HepG2 (cell line): Measurements from ENCODE around the gene KHNYN. TPM values are rescaled to one million over a fixed set of nuclear protein-coding genes. Genes with fewer than 3 reads are reported as not detected.

ENCODE experiments used
- ATF7-NPFF ChIP-seq: sonication (generic); formaldehyde crosslinking; IDR thresholded peaks from 2 replicates; pipeline ENCODE4 v1.8.1; 2023; ENCODE audit warnings: mild to moderate bottlenecking, low read depth, missing genetic modification reagents, moderate library complexity
- FOXA3 ChIP-seq: IDR thresholded peaks from 2 replicates; pipeline ENCODE4 v1.6.1; 2016; ENCODE audit warnings: missing genetic modification reagents, missing compliant biosample characterization
- GATAD1 ChIP-seq: IDR thresholded peaks from 2 replicates; pipeline ENCODE4 v1.6.1; 2016; ENCODE audit warnings: missing genetic modification reagents, missing compliant biosample characterization
- GTF3A ChIP-seq: sonication (generic); formaldehyde crosslinking; conservative IDR thresholded peaks from 2 replicates; pipeline ENCODE4 v1.4.0; 2020; ENCODE audit warnings: mild to moderate bottlenecking, missing genetic modification reagents
- JUNB ChIP-seq: sonication (generic); formaldehyde crosslinking; IDR thresholded peaks from 2 replicates; pipeline ENCODE4 v1.8.0; 2022; ENCODE audit warnings: missing genetic modification reagents, mild to moderate bottlenecking, borderline replicate concordance
- MED13 ChIP-seq: sonication (generic); formaldehyde crosslinking; IDR thresholded peaks from 2 replicates; pipeline ENCODE4 v1.5.0; 2020; ENCODE audit warnings: missing genetic modification reagents
- NFKB2 ChIP-seq: sonication (generic); formaldehyde crosslinking; IDR thresholded peaks from 2 replicates; pipeline ENCODE4 v1.4.0; 2020; ENCODE audit warnings: missing genetic modification reagents, borderline replicate concordance
- SMAD9 ChIP-seq: sonication (generic); formaldehyde crosslinking; IDR thresholded peaks from 2 replicates; pipeline ENCODE4 v1.5.1; 2020; ENCODE audit warnings: mild to moderate bottlenecking, missing genetic modification reagents
- TBX3 ChIP-seq: fragments of 450-650 bp; IDR thresholded peaks from 2 replicates; pipeline ENCODE4 v1.6.1; 2017; ENCODE audit warnings: antibody characterized with exemption, mild to moderate bottlenecking, inconsistent platforms, borderline replicate concordance
- TMF1 ChIP-seq: sonication (generic); formaldehyde crosslinking; IDR thresholded peaks from 2 replicates; pipeline ENCODE4 v1.8.1; 2022; ENCODE audit warnings: low read depth, missing genetic modification reagents
- ZNF136 ChIP-seq: sonication (generic); formaldehyde crosslinking; IDR thresholded peaks from 2 replicates; pipeline ENCODE4 v1.8.1; 2022; ENCODE audit warnings: low read depth, mild to moderate bottlenecking, moderate library complexity, missing genetic modification reagents
- ZNF446 ChIP-seq: sonication (generic); formaldehyde crosslinking; IDR thresholded peaks from 2 replicates; pipeline ENCODE4 v1.5.0; 2020; ENCODE audit warnings: mild to moderate bottlenecking, missing genetic modification reagents
- ZNF619 ChIP-seq: sonication (generic); formaldehyde crosslinking; IDR thresholded peaks from 2 replicates; pipeline ENCODE4 v1.4.0; 2020; ENCODE audit warnings: mild to moderate bottlenecking, missing genetic modification reagents
- ZNF816 ChIP-seq: sonication (generic); formaldehyde crosslinking; IDR thresholded peaks from 2 replicates; pipeline ENCODE4 v1.8.0; 2022; ENCODE audit warnings: missing genetic modification reagents, mild to moderate bottlenecking, borderline replicate concordance
- ZSCAN30 ChIP-seq: sonication (generic); formaldehyde crosslinking; IDR thresholded peaks from 2 replicates; pipeline ENCODE4 v1.5.0; 2020; ENCODE audit warnings: mild to moderate bottlenecking, missing genetic modification reagents
- polyA plus RNA-seq, 8 experiments: library from polyadenylated mRNA; depleted of rRNA in 3 of 8; stranded (reverse) in 7 of 8; unstranded in 1 of 8; fragments of >200 nt; fragmentation: Illumina TruSeq in 4 of 8; extraction: Trizol in 4 of 8; gene quantifications; 2 replicates each; pipeline versions ENCODE4 v1.2.1 to v1.2.3, GENCODE V29; 2011 to 2016; ENCODE audit warnings: low read depth in 4 of 8, missing spikeins in 1 of 8, mixed read lengths in 1 of 8; ENCODE audit not compliant: insufficient read depth in 1 of 8
- total RNA-seq, 5 experiments: library from RNA; depleted of rRNA; stranded (reverse); fragments of >200 nt; fragmentation: Illumina TruSeq; extraction: Trizol; gene quantifications; 2 replicates each; pipeline ENCODE4 v1.2.3, GENCODE V29; 2016; ENCODE audit warnings: low read depth in 1 of 5
- TF ChIP-seq, protein P1 (sequence below): sonication (generic); formaldehyde crosslinking; IDR thresholded peaks from 2 replicates; pipeline ENCODE4 v1.9.0; 2021; ENCODE audit warnings: mild to moderate bottlenecking, missing genetic modification reagents
- TF ChIP-seq, protein P2 (sequence below): sonication (generic); formaldehyde crosslinking; IDR thresholded peaks from 2 replicates; pipeline ENCODE4 v1.8.0; 2022; ENCODE audit warnings: missing genetic modification reagents, low read depth, mild to moderate bottlenecking, borderline replicate concordance
- TF ChIP-seq, protein P3 (sequence below): sonication (generic); formaldehyde crosslinking; IDR thresholded peaks from 2 replicates; pipeline ENCODE4 v1.4.0; 2020; ENCODE audit warnings: mild to moderate bottlenecking, missing genetic modification reagents, borderline replicate concordance
- TF ChIP-seq, protein P4 (sequence below): sonication (generic); formaldehyde crosslinking; IDR thresholded peaks from 2 replicates; pipeline ENCODE4 v1.4.0; 2020; ENCODE audit warnings: missing genetic modification reagents

Gene KHNYN
- total and polyA plus RNA-seq, 2 of the 13 experiments (the other 11 are each of a cell fraction or from before 2014, with no cell fraction given): 52.8 to 75.7 TPM

DNA sequence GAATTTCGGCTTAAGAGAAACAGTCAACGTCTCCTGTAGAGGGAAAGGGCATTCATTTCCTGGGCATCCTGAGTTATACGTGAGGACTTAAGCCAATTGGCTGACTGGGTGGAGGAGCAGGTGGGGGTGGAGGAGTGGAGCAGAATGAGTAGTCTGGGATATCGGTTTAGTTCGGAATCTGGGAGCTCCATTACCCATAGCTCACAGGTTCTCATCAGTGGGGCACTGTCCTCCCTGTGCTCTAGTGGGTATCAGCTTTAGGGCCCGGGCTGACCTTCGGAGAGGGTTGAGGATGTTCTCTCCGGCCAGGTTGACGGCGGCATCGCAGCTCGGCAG lies 12.1 kb downstream of the KHNYN start (continued):
- TF ChIP-seq ZNF136 (no peak), ZNF816 (CRISPR knock-in tag) (0 out of 2 replicates have a peak, but pooled peaks have one; percentile 95), ZSCAN30 (no peak), GTF3A (CRISPR knock-in tag) (peak; percentile 83; the same call in 1 of the 2 replicates), GATAD1 (CRISPR knock-in tag) (no peak), TBX3 (no peak), JUNB (CRISPR knock-in tag) (no peak), NFKB2 (CRISPR knock-in tag) (no peak), ZNF446 (no peak), TMF1 (CRISPR knock-in tag) (no peak; the same call in 1 of the 2 replicates), MED13 (CRISPR knock-in tag) (no peak), FOXA3 (CRISPR knock-in tag) (no peak), SMAD9 (CRISPR knock-in tag) (peak; percentile 70; the same call in 1 of the 2 replicates), ATF7-NPFF (CRISPR knock-in tag) (no peak), ZNF619 (CRISPR knock-in tag) (no peak)
- TF ChIP-seq, protein P1, sequence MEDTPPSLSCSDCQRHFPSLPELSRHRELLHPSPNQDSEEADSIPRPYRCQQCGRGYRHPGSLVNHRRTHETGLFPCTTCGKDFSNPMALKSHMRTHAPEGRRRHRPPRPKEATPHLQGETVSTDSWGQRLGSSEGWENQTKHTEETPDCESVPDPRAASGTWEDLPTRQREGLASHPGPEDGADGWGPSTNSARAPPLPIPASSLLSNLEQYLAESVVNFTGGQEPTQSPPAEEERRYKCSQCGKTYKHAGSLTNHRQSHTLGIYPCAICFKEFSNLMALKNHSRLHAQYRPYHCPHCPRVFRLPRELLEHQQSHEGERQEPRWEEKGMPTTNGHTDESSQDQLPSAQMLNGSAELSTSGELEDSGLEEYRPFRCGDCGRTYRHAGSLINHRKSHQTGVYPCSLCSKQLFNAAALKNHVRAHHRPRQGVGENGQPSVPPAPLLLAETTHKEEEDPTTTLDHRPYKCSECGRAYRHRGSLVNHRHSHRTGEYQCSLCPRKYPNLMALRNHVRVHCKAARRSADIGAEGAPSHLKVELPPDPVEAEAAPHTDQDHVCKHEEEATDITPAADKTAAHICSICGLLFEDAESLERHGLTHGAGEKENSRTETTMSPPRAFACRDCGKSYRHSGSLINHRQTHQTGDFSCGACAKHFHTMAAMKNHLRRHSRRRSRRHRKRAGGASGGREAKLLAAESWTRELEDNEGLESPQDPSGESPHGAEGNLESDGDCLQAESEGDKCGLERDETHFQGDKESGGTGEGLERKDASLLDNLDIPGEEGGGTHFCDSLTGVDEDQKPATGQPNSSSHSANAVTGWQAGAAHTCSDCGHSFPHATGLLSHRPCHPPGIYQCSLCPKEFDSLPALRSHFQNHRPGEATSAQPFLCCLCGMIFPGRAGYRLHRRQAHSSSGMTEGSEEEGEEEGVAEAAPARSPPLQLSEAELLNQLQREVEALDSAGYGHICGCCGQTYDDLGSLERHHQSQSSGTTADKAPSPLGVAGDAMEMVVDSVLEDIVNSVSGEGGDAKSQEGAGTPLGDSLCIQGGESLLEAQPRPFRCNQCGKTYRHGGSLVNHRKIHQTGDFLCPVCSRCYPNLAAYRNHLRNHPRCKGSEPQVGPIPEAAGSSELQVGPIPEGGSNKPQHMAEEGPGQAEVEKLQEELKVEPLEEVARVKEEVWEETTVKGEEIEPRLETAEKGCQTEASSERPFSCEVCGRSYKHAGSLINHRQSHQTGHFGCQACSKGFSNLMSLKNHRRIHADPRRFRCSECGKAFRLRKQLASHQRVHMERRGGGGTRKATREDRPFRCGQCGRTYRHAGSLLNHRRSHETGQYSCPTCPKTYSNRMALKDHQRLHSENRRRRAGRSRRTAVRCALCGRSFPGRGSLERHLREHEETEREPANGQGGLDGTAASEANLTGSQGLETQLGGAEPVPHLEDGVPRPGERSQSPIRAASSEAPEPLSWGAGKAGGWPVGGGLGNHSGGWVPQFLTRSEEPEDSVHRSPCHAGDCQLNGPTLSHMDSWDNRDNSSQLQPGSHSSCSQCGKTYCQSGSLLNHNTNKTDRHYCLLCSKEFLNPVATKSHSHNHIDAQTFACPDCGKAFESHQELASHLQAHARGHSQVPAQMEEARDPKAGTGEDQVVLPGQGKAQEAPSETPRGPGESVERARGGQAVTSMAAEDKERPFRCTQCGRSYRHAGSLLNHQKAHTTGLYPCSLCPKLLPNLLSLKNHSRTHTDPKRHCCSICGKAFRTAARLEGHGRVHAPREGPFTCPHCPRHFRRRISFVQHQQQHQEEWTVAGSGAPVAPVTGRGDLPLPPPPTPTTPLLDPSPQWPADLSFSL: no peak
- TF ChIP-seq, protein P2, sequence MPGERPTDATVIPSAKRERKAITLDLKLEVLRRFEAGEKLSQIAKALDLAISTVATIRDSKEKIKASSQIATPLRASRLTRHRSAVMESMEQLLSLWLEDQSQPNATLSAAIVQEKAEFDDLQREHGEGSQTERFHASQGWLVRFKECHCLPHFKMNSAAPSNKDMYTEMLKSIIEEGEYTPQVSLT (CRISPR knock-in tag): no peak
- TF ChIP-seq, protein P3, sequence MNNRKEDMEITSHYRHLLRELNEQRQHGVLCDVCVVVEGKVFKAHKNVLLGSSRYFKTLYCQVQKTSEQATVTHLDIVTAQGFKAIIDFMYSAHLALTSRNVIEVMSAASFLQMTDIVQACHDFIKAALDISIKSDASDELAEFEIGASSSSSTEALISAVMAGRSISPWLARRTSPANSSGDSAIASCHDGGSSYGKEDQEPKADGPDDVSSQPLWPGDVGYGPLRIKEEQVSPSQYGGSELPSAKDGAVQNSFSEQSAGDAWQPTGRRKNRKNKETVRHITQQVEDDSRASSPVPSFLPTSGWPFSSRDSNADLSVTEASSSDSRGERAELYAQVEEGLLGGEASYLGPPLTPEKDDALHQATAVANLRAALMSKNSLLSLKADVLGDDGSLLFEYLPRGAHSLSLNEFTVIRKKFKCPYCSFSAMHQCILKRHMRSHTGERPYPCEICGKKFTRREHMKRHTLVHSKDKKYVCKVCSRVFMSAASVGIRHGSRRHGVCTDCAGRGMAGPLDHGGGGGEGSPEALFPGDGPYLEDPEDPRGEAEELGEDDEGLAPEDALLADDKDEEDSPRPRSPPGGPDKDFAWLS (CRISPR knock-in tag): peak; percentile 94; the same call in 1 of the 2 replicates
- TF ChIP-seq, protein P4, sequence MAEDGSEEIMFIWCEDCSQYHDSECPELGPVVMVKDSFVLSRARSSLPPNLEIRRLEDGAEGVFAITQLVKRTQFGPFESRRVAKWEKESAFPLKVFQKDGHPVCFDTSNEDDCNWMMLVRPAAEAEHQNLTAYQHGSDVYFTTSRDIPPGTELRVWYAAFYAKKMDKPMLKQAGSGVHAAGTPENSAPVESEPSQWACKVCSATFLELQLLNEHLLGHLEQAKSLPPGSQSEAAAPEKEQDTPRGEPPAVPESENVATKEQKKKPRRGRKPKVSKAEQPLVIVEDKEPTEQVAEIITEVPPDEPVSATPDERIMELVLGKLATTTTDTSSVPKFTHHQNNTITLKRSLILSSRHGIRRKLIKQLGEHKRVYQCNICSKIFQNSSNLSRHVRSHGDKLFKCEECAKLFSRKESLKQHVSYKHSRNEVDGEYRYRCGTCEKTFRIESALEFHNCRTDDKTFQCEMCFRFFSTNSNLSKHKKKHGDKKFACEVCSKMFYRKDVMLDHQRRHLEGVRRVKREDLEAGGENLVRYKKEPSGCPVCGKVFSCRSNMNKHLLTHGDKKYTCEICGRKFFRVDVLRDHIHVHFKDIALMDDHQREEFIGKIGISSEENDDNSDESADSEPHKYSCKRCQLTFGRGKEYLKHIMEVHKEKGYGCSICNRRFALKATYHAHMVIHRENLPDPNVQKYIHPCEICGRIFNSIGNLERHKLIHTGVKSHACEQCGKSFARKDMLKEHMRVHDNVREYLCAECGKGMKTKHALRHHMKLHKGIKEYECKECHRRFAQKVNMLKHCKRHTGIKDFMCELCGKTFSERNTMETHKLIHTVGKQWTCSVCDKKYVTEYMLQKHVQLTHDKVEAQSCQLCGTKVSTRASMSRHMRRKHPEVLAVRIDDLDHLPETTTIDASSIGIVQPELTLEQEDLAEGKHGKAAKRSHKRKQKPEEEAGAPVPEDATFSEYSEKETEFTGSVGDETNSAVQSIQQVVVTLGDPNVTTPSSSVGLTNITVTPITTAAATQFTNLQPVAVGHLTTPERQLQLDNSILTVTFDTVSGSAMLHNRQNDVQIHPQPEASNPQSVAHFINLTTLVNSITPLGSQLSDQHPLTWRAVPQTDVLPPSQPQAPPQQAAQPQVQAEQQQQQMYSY (CRISPR knock-in tag): no peak
